K562 (cell line): Measurements from ENCODE around the gene S100A8. TPM values are rescaled to one million over a fixed set of nuclear protein-coding genes. Genes with fewer than 3 reads are reported as not detected.

Experiments
- ATAC-seq: fragments of 200-7000 bp; cut with Tn5 transposase; 3 replicates; pipeline ENCODE4 v1.9.1; 2020; ENCODE audit warnings: moderate library complexity
- BruUV-seq: library from RNA; stranded (reverse); fragments of 400-500 nt; replicated peaks from 2 replicates; lab custom pipeline; 2021; lab: Mats Ljungman, UMichigan
- CTCF ChIA-PET: fragments of 300-600 bp; formaldehyde crosslinking; extraction: SDS; loops from one replicate; lab custom pipeline; 2021; ENCODE audit warnings: low intra/inter-chr PET ratio; lab: Yijun Ruan, JAX
- POLR2A ChIA-PET: fragments of 300-600, 350-650 bp; sonication (Branson Sonifier 250); formaldehyde crosslinking; extraction: SDS; loops from one replicate; lab custom pipeline; 2021; ENCODE audit warnings: antibody characterized with exemption, inconsistent platforms; lab: Yijun Ruan, JAX
- DNase-seq, 4 experiments: peaks; one replicate each; pipeline versions ENCODE4 v3.0.0 to v3.0.0-alpha.2; 2011 to 2018; ENCODE audit warnings: low spot score in 3 of 4, mixed read lengths in 3 of 4; ENCODE audit errors: extremely low read depth in 1 of 4
- FAIRE-seq: peaks from 2 replicates; lab custom pipeline; 2011; peaks lifted over from hg19 to GRCh38; lab: Jason Lieb, UNC
- H2AFZ ChIP-seq: 2 replicates; pipeline ENCODE4 v1.6.0; 2011; ENCODE audit warnings: low read depth, low read length, control low read depth, inconsistent platforms
- H3K27ac ChIP-seq: fragments of 200-600 bp; 3 replicates; pipeline ENCODE4 v1.8.0; 2011; ENCODE audit warnings: low read depth, mild to moderate bottlenecking, control low read depth, inconsistent platforms, low read length, moderate library complexity, mixed read lengths; ENCODE audit errors: extremely low read depth
- H3K27me3 ChIP-seq, 2 experiments: fragments of 300-600 bp in 1 of 2; 2 replicates in 1 of 2; 3 replicates in 1 of 2; pipeline versions ENCODE4 v1.6.0 to v1.8.0; 2011; ENCODE audit warnings: inconsistent platforms in 2 of 2, low read length in 2 of 2, mild to moderate bottlenecking in 1 of 2, mixed read lengths in 1 of 2, moderate library complexity in 1 of 2; ENCODE audit not compliant: control insufficient read depth in 2 of 2, insufficient read depth in 2 of 2
- H3K36me3 ChIP-seq: fragments of 300-600 bp; 3 replicates; pipeline ENCODE4 v1.8.0; 2011; ENCODE audit warnings: mild to moderate bottlenecking, low read length, inconsistent platforms; ENCODE audit not compliant: control insufficient read depth, insufficient read depth
- H3K4me1 ChIP-seq, 2 experiments: fragments of 200-600 bp in 1 of 2; replicated peaks in 1 of 2; 2 replicates in 1 of 2; 3 replicates in 1 of 2; pipeline versions ENCODE4 v1.5.1 to v1.8.0; 2011; ENCODE audit warnings: inconsistent platforms in 2 of 2, low read length in 2 of 2, mild to moderate bottlenecking in 1 of 2, mixed read lengths in 1 of 2, moderate library complexity in 1 of 2; ENCODE audit not compliant: control insufficient read depth in 2 of 2, insufficient read depth in 2 of 2
- H3K4me2 ChIP-seq: 2 replicates; pipeline ENCODE4 v1.6.1; 2011; ENCODE audit warnings: low read length, control low read depth, inconsistent platforms, mixed read lengths; ENCODE audit not compliant: insufficient read depth
- H3K4me3 ChIP-seq: fragments of 200-600 bp; sonication (generic), shearing (Covaris generic); 2 replicates; pipeline ENCODE4 v1.5.1; 2016; ENCODE audit warnings: control low read depth, inconsistent platforms
- H3K79me2 ChIP-seq: fragments of 200-600 bp; 3 replicates; pipeline ENCODE4 v1.8.0; 2011; ENCODE audit warnings: low read length, inconsistent platforms; ENCODE audit not compliant: control insufficient read depth, insufficient read depth
- H3K9ac ChIP-seq, 2 experiments: 2 replicates each; pipeline versions ENCODE4 v1.6.0 to v1.6.1; 2011; ENCODE audit warnings: low read depth in 2 of 2, low read length in 2 of 2, control low read depth in 1 of 2, inconsistent platforms in 1 of 2, mild to moderate bottlenecking in 1 of 2, mixed read lengths in 1 of 2; ENCODE audit not compliant: insufficient read depth in 1 of 2
- H3K9me1 ChIP-seq: one replicate; pipeline ENCODE4 v1.6.0; 2011; ENCODE audit warnings: inconsistent platforms, mild to moderate bottlenecking, low read length, moderate library complexity; ENCODE audit not compliant: control insufficient read depth, insufficient read depth
- H3K9me3 ChIP-seq: replicated peaks from 2 replicates; pipeline ENCODE4 v1.5.1; 2011; ENCODE audit warnings: low read depth, low read length, inconsistent platforms; ENCODE audit not compliant: control insufficient read depth, insufficient read depth
- H4K20me1 ChIP-seq: replicated peaks from 2 replicates; pipeline ENCODE4 v1.6.1; 2011; ENCODE audit warnings: low read length, inconsistent platforms, mixed read lengths; ENCODE audit not compliant: control insufficient read depth, insufficient read depth
- E4F1 ChIP-seq: fragments of 250-450 bp; sonication (Bioruptor Pico); IDR thresholded peaks from 2 replicates; pipeline ENCODE4 v1.5.0; 2021; ENCODE audit warnings: mild to moderate bottlenecking, borderline replicate concordance
- EGR1 ChIP-seq: fragments of 450-650 bp; conservative IDR thresholded peaks from 2 replicates; pipeline ENCODE4 v1.6.1; 2017; ENCODE audit warnings: mild to moderate bottlenecking
- FOXM1 ChIP-seq, 2 experiments: fragments of 450-650 bp in 1 of 2; sonication (generic) in 1 of 2; formaldehyde crosslinking in 1 of 2; IDR thresholded peaks; 2 replicates each; pipeline versions ENCODE4 v1.6.1 to v1.9.0; 2017 to 2022; ENCODE audit warnings: low read depth in 2 of 2, mild to moderate bottlenecking in 2 of 2, missing genetic modification reagents in 1 of 2, moderate library complexity in 1 of 2
- GTF2B ChIP-seq: IDR thresholded peaks from 2 replicates; pipeline ENCODE4 v1.6.1; 2011; ENCODE audit not compliant: insufficient read length; ENCODE audit errors: extremely low read depth
- HDAC1 ChIP-seq, 2 experiments: fragments of 450-650 bp; IDR thresholded peaks; 2 replicates each; pipeline ENCODE4 v1.6.1; 2016 to 2017; ENCODE audit warnings: inconsistent platforms in 1 of 2, mild to moderate bottlenecking in 1 of 2, moderate library complexity in 1 of 2
- HIVEP1 ChIP-seq: fragments of 250-450 bp; sonication (Bioruptor Pico); IDR thresholded peaks from 2 replicates; pipeline ENCODE4 v1.4.0; 2020; ENCODE audit warnings: mild to moderate bottlenecking
- NELFE ChIP-seq: IDR thresholded peaks from 2 replicates; pipeline ENCODE4 v1.6.1; 2011; ENCODE audit warnings: mild to moderate bottlenecking; ENCODE audit not compliant: insufficient read depth, insufficient read length
- POLR3A ChIP-seq: IDR thresholded peaks from 2 replicates; pipeline ENCODE4 v1.6.1; 2011; ENCODE audit warnings: borderline replicate concordance, mild to moderate bottlenecking, moderate library complexity; ENCODE audit not compliant: insufficient read length, insufficient read depth; ENCODE audit errors: extremely low read depth
- RCOR1 ChIP-seq, 2 experiments: IDR thresholded peaks; 2 replicates each; pipeline ENCODE4 v1.6.1; 2012; ENCODE audit warnings: low read depth in 2 of 2, low read length in 2 of 2, borderline replicate concordance in 1 of 2, improper control_type of control experiment in 1 of 2
- SMAD1 ChIP-seq: fragments of 150-350 bp; IDR thresholded peaks from 2 replicates; pipeline ENCODE4 v1.6.1; 2014; ENCODE audit warnings: low read length, low read depth; ENCODE audit not compliant: partially characterized antibody
- TCF3 ChIP-seq: sonication (generic); formaldehyde crosslinking; IDR thresholded peaks from 2 replicates; pipeline ENCODE4 v1.4.0; 2020; ENCODE audit warnings: mild to moderate bottlenecking, missing genetic modification reagents
- ZNF121 ChIP-seq: sonication (generic); formaldehyde crosslinking; conservative IDR thresholded peaks from 2 replicates; pipeline ENCODE4 v1.8.0; 2022; ENCODE audit warnings: missing genetic modification reagents
- WGBS: fragments of 100-300 bp; shearing (Covaris generic); methylation state at CpG from one replicate; pipeline ENCODE4 v1.1.6; 2016; ENCODE audit warnings: low coverage, mixed read lengths; ENCODE audit not compliant: insufficient coverage; ENCODE audit errors: missing lambda C conversion rate; 5-methylcytosine and 5-hydroxymethylcytosine counted together
- in situ Hi-C: fragments of 300-500 bp; cut with MboI; formaldehyde crosslinking; loops from 4 replicates; pipeline ENCODE4 v1.15.0; 2018; ENCODE audit warnings: inconsistent platforms, mixed read lengths
- intact Hi-C: fragments of 100-400 bp; cut with micrococcal nuclease; formaldehyde crosslinking; loops from 2 replicates; pipeline ENCODE4 v1.14.2; 2022
- polyA plus RNA-seq, 8 experiments: library from polyadenylated mRNA; depleted of rRNA in 4 of 8; stranded (reverse) in 5 of 8; unstranded in 3 of 8; fragments of >200 nt; fragmentation: Nextera tagmentation in 2 of 8; fragmentation: Illumina TruSeq in 1 of 8; extraction: Ambion mirVana in 2 of 8; extraction: Trizol in 1 of 8; gene quantifications; 2 replicates each; pipeline versions ENCODE4 v1.2.1 to v1.2.3, GENCODE V29; 2011 to 2014; ENCODE audit warnings: inconsistent platforms in 1 of 8, missing spikeins in 1 of 8
- total RNA-seq, 7 experiments: library from RNA; depleted of rRNA in 6 of 7; stranded (reverse); fragments of >200 nt in 6 of 7; fragmentation: Illumina TruSeq in 2 of 7; extraction: Trizol in 2 of 7; gene quantifications; 2 replicates each; pipeline versions ENCODE4 v1.2.1 to v1.2.3, GENCODE V29; 2011 to 2021; ENCODE audit warnings: low replicate concordance in 1 of 7

The S100A8 gene
- total and polyA plus RNA-seq, 9 of the 15 experiments (the other 6 are each of a cell fraction or from before 2014, with no cell fraction given): 0.15 to 0.60 TPM; not detected in 7

- WGBS: 0% methylated on average over 1 of the region's 1 CpG
- Histone ChIP-seq H3K9me3 (no peaks in the 10 kb centered on the region), H2AFZ (no peak overlapping the region), H3K27ac (no peak overlapping the region), H3K4me2 (no peak overlapping the region), H3K9me1 (no peaks in the 10 kb centered on the region), H3K79me2 (no peaks in the 10 kb centered on the region), H3K4me1 (peaks cover 0 to 6% of the 10 kb centered on the region in 2 experiments; a peak in 1 of 5 replicates), H3K36me3 (no peaks in the 10 kb centered on the region), H3K27me3 (peaks cover 0 to 27% of the 10 kb centered on the region in 2 experiments; a peak in 4 of 5 replicates), H4K20me1 (peaks cover 3% of the 10 kb centered on the region; the same call in 1 of the 2 replicates), H3K9ac (no peak overlapping the region), H3K4me3 (no peak overlapping the region)
- no peak for FAIRE-seq
- no peak for ATAC-seq
- POLR2A ChIA-PET: interaction anchor here (0.6 to 1.0 kb wide), 2 partner anchors 32 to 238 kb away, joined by 3 read pairs; partner anchors contain the start of gene S100A13
- no TSS peak for BruUV-seq
- TF ChIP-seq ZNF121 (CRISPR knock-in tag): no peak
- 0 out of 2 replicates have a peak, but pooled peaks have one; percentile 14 for TF ChIP-seq EGR1
- in situ Hi-C loops: no loop called here
- intact Hi-C loops: no loop called here
- CTCF ChIA-PET: no interaction called here
- DNase-seq: no peak
These were observed 1.5 kb downstream of the S100A8 start for GRCh38 chr1:153389401-153389800.

- BruUV-seq: no TSS peak
- H4K20me1 ChIP-seq: peaks cover 3% of the 10 kb centered on the region; the same call in 1 of the 2 replicates
- no peaks in the 10 kb centered on the region for H3K36me3 ChIP-seq
- H3K27me3 ChIP-seq: peaks cover 0 to 21% of the 10 kb centered on the region in 2 experiments; a peak in 4 of 5 replicates
- FAIRE-seq (no peak), DNase-seq (no peak), ATAC-seq (no peak)
- no peak overlapping the region for H3K4me2 ChIP-seq
- no peaks in the 10 kb centered on the region for H3K79me2 ChIP-seq
- intact Hi-C loops (no loop called here), in situ Hi-C loops (no loop called here)
- WGBS: 5% methylated on average over 4 of the region's 4 CpGs
- no peaks in the 10 kb centered on the region for H3K9me3 ChIP-seq
- H3K9me1 ChIP-seq: no peaks in the 10 kb centered on the region
- CTCF ChIA-PET: no interaction called here
- H3K4me1 ChIP-seq: peaks cover 0 to 6% of the 10 kb centered on the region in 2 experiments; a peak in 1 of 5 replicates
- H3K4me3 ChIP-seq: no peak overlapping the region
- no peak overlapping the region for H3K27ac ChIP-seq
- H2AFZ ChIP-seq: no peak overlapping the region
- no peak overlapping the region for H3K9ac ChIP-seq
- POLR2A ChIA-PET: interaction anchor here (0.6 kb wide), 1 partner anchor 90 kb away, joined by 3 read pairs; no protein-coding TSS in a partner anchor
- TF ChIP-seq SMAD1 (no peak), TCF3 (CRISPR knock-in tag) (no peak), E4F1 (no peak), HIVEP1 (no peak), FOXM1 (IDR thresholded peaks at IDR 0.05; ENCODE audit: low read depth) (no peak), FOXM1 (CRISPR knock-in tag; IDR thresholded peaks at IDR 0.05; ENCODE audit: low read depth) (no peak), HDAC1 (IDR thresholded peaks at IDR 0.05) (no peak), GTF2B (no peak), POLR3A (no peak), NELFE (no peak), RCOR1 (IDR thresholded peaks at IDR 0.05; ENCODE audit: borderline replicate concordance in 1 of 2, low read depth in 2 of 2, low read length in 2 of 2) (no peak)
These were observed 3.1 kb downstream of the S100A8 start for GRCh38 chr1:153387785-153388184.
